ENCODE measurements around the gene CAMK2B. TPM values are rescaled to one million over a fixed set of nuclear protein-coding genes. Genes with fewer than 3 reads are reported as not detected.

CAMK2B gene
- total and polyA plus RNA-seq, 7 experiments from 2014 or later = 0.12 to 0.61 TPM; not detected in 5

GRCh38 chr7:44212018-44212417 is 113.4 kb downstream of the CAMK2B start:
- ATAC-seq (no peak), DNase-seq (no peak)
- Mint-ChIP-seq H3K4me1 (peaks cover 0 to 1% (median 0%) of the 10 kb centered on the region in 7 donors), H3K27ac (no peak overlapping the region), H3K9me3 (no peaks in the 10 kb centered on the region), H3K4me3 (no peak overlapping the region), H3K36me3 (peaks cover 8 to 27% (median 12%) of the 10 kb centered on the region in 5 donors), H3K27me3 (no peaks in the 10 kb centered on the region)
- no peak overlapping the region for H3K4me3 ChIP-seq (ENCODE audit: low read length)
- CTCF ChIA-PET = no interaction called here
- POLR2A ChIA-PET = no interaction called here
- no peaks in the 10 kb centered on the region for H3K9me3 ChIP-seq (ENCODE audit: control insufficient read depth in 2 of 3, low read length in 3 of 3)
- no peak overlapping the region for H3K27ac ChIP-seq (ENCODE audit: low read depth, low read length)
- H3K4me1 ChIP-seq (ENCODE audit: control insufficient read depth in 2 of 2, insufficient read depth in 2 of 2, low read length in 2 of 2) = no peaks in the 10 kb centered on the region
- no peaks in the 10 kb centered on the region for H3K27me3 ChIP-seq (ENCODE audit: control insufficient read depth in 2 of 2, insufficient read depth in 2 of 2, low read length in 2 of 2)
- H3K36me3 ChIP-seq (ENCODE audit: control insufficient read depth in 2 of 3, insufficient read depth in 3 of 3, low read length in 3 of 3) = peaks cover 7 to 68% (median 16%) of the 10 kb centered on the region in 3 experiments
- intact Hi-C loops (cut with micrococcal nuclease) = no loop called here

GRCh38 chr7:44211126-44211675 is 114.2 kb downstream of the CAMK2B start:
- Histone ChIP-seq H3K9me3 (ENCODE audit: control insufficient read depth in 2 of 3, low read length in 3 of 3) (no peaks in the 10 kb centered on the region), H3K4me3 (ENCODE audit: low read length) (no peak overlapping the region), H3K4me1 (ENCODE audit: control insufficient read depth in 2 of 2, insufficient read depth in 2 of 2, low read length in 2 of 2) (no peaks in the 10 kb centered on the region), H3K27ac (ENCODE audit: low read depth, low read length) (no peak overlapping the region), H3K36me3 (ENCODE audit: control insufficient read depth in 2 of 3, insufficient read depth in 3 of 3, low read length in 3 of 3) (peaks cover 12 to 76% (median 22%) of the 10 kb centered on the region in 3 experiments), H3K27me3 (ENCODE audit: control insufficient read depth in 2 of 2, insufficient read depth in 2 of 2, low read length in 2 of 2) (no peaks in the 10 kb centered on the region)
- ATAC-seq = no peak
- POLR2A ChIA-PET = interaction anchor here (1.5 kb wide), 1 partner anchor 10 kb away, joined by 5 read pairs; the partner anchor contains the start of gene YKT6
- intact Hi-C loops (cut with micrococcal nuclease) = no loop called here
- Mint-ChIP-seq H3K27ac (no peak overlapping the region), H3K4me1 (peaks cover 0 to 1% (median 0%) of the 10 kb centered on the region in 7 donors), H3K36me3 (peaks cover 8 to 27% (median 15%) of the 10 kb centered on the region in 5 donors), H3K4me3 (no peak overlapping the region), H3K27me3 (no peaks in the 10 kb centered on the region), H3K9me3 (no peaks in the 10 kb centered on the region)
- CTCF ChIA-PET = no interaction called here
- DNase-seq = no peak

- H3K36me3 Mint-ChIP-seq = peaks cover 8 to 31% (median 18%) of the 10 kb centered on the region in 5 donors
- CTCF ChIA-PET = interaction anchor here (0.6 kb wide), 1 partner anchor 830 kb away, joined by 3 read pairs; no protein-coding TSS in a partner anchor
- H3K9me3 Mint-ChIP-seq = no peaks in the 10 kb centered on the region
- H3K4me3 ChIP-seq (ENCODE audit: low read length) = no peak overlapping the region
- intact Hi-C loops (cut with micrococcal nuclease) = no loop called here
- H3K27me3 ChIP-seq (ENCODE audit: control insufficient read depth in 2 of 2, insufficient read depth in 2 of 2, low read length in 2 of 2) = no peaks in the 10 kb centered on the region
- peak overlapping the region in 1 of 9 donors; percentile 26 for H3K27ac Mint-ChIP-seq
- H3K4me1 Mint-ChIP-seq = peaks cover 0 to 5% (median 1%) of the 10 kb centered on the region in 7 donors
- POLR2A ChIA-PET = interaction anchor here (1.5 kb wide), 1 partner anchor 9 kb away, joined by 5 read pairs; the partner anchor contains the start of gene YKT6
- no peak overlapping the region for H3K27ac ChIP-seq (ENCODE audit: low read depth, low read length)
- H3K36me3 ChIP-seq (ENCODE audit: control insufficient read depth in 2 of 3, insufficient read depth in 3 of 3, low read length in 3 of 3) = peaks cover 15 to 87% (median 24%) of the 10 kb centered on the region in 3 experiments
- H3K9me3 ChIP-seq (ENCODE audit: control insufficient read depth in 2 of 3, low read length in 3 of 3) = no peaks in the 10 kb centered on the region
- DNase-seq = no peak
- no peak overlapping the region for H3K4me3 Mint-ChIP-seq
- no peaks in the 10 kb centered on the region for H3K4me1 ChIP-seq (ENCODE audit: control insufficient read depth in 2 of 2, insufficient read depth in 2 of 2, low read length in 2 of 2)
- ATAC-seq = no peak
- H3K27me3 Mint-ChIP-seq = no peaks in the 10 kb centered on the region
Observed at GRCh38 chr7:44210107-44210506, 115.3 kb downstream of the CAMK2B start.

GRCh38 chr7:44208085-44208484 is 117.3 kb downstream of the CAMK2B start:
- DNase-seq (no peak), ATAC-seq (no peak)
- Mint-ChIP-seq H3K27ac (no peak overlapping the region), H3K4me3 (no peak overlapping the region), H3K36me3 (peaks cover 8 to 44% (median 20%) of the 10 kb centered on the region in 5 donors), H3K9me3 (no peaks in the 10 kb centered on the region), H3K27me3 (no peaks in the 10 kb centered on the region), H3K4me1 (peaks cover 6 to 20% (median 15%) of the 10 kb centered on the region in 7 donors)
- peaks cover 0 to 6% of the 10 kb centered on the region in 2 donors for H3K4me1 ChIP-seq (ENCODE audit: control insufficient read depth in 2 of 2, insufficient read depth in 2 of 2, low read length in 2 of 2)
- no peak overlapping the region for H3K4me3 ChIP-seq (ENCODE audit: low read length)
- H3K27me3 ChIP-seq (ENCODE audit: control insufficient read depth in 2 of 2, insufficient read depth in 2 of 2, low read length in 2 of 2) = no peaks in the 10 kb centered on the region
- CTCF ChIA-PET = no interaction called here
- H3K9me3 ChIP-seq (ENCODE audit: control insufficient read depth in 2 of 3, low read length in 3 of 3) = no peaks in the 10 kb centered on the region
- intact Hi-C loops (cut with micrococcal nuclease) = no loop called here
- H3K36me3 ChIP-seq (ENCODE audit: control insufficient read depth in 2 of 3, insufficient read depth in 3 of 3, low read length in 3 of 3) = peaks cover 15 to 89% (median 24%) of the 10 kb centered on the region in 3 experiments
- POLR2A ChIA-PET = interaction anchor here (0.8 kb wide), 1 partner anchor 127 kb away, joined by 5 read pairs; no protein-coding TSS in a partner anchor
- H3K27ac ChIP-seq (ENCODE audit: low read depth, low read length) = no peak overlapping the region

- no peaks in the 10 kb centered on the region for H3K27me3 ChIP-seq (ENCODE audit: control insufficient read depth in 2 of 2, insufficient read depth in 2 of 2, low read length in 2 of 2)
- peaks cover 21 to 38% (median 32%) of the 10 kb centered on the region in 7 donors for H3K4me1 Mint-ChIP-seq
- H3K36me3 ChIP-seq (ENCODE audit: control insufficient read depth in 2 of 3, insufficient read depth in 3 of 3, low read length in 3 of 3) = peaks cover 12 to 71% (median 23%) of the 10 kb centered on the region in 3 experiments
- ChIA-PET CTCF (interaction anchor here (0.8 kb wide), 1 partner anchor 36 kb away, joined by 3 read pairs; no protein-coding TSS in a partner anchor), POLR2A (interaction anchor here (0.6 kb wide), 1 partner anchor 368 kb away, joined by 3 read pairs; the partner anchor contains the start of gene DDX56)
- H3K36me3 Mint-ChIP-seq = peaks cover 5 to 39% (median 17%) of the 10 kb centered on the region in 5 donors
- H3K9me3 ChIP-seq (ENCODE audit: control insufficient read depth in 2 of 3, low read length in 3 of 3) = no peaks in the 10 kb centered on the region
- no peak overlapping the region for H3K27ac Mint-ChIP-seq
- ATAC-seq (no peak), DNase-seq (no peak)
- H3K9me3 Mint-ChIP-seq = no peaks in the 10 kb centered on the region
- intact Hi-C loops (cut with micrococcal nuclease) = no loop called here
- H3K27ac ChIP-seq (ENCODE audit: low read depth, low read length) = no peak overlapping the region
- H3K4me3 Mint-ChIP-seq = peak overlapping the region in 1 of 10 donors; percentile 45
- H3K4me1 ChIP-seq (ENCODE audit: control insufficient read depth in 2 of 2, insufficient read depth in 2 of 2, low read length in 2 of 2) = peaks cover 15 to 16% of the 10 kb centered on the region in 2 donors
- no peak overlapping the region for H3K4me3 ChIP-seq (ENCODE audit: low read length)
- no peaks in the 10 kb centered on the region for H3K27me3 Mint-ChIP-seq
Observed at GRCh38 chr7:44206008-44206407, 119.4 kb downstream of the CAMK2B start.

GRCh38 chr7:44201813-44202212 is 123.6 kb downstream of the CAMK2B start:
- Histone ChIP-seq H3K4me1 (ENCODE audit: control insufficient read depth in 2 of 2, insufficient read depth in 2 of 2, low read length in 2 of 2) (peaks cover 15 to 16% of the 10 kb centered on the region in 2 donors), H3K9me3 (ENCODE audit: control insufficient read depth in 2 of 3, low read length in 3 of 3) (no peaks in the 10 kb centered on the region), H3K36me3 (ENCODE audit: control insufficient read depth in 2 of 3, insufficient read depth in 3 of 3, low read length in 3 of 3) (peaks cover 7 to 30% (median 8%) of the 10 kb centered on the region in 3 experiments), H3K27ac (ENCODE audit: low read depth, low read length) (peak overlapping the region; percentile 91), H3K4me3 (ENCODE audit: low read length) (peak overlapping the region; percentile 95), H3K27me3 (ENCODE audit: control insufficient read depth in 2 of 2, insufficient read depth in 2 of 2, low read length in 2 of 2) (no peaks in the 10 kb centered on the region)
- ChIA-PET CTCF (interaction anchor here (1.2 to 1.3 kb wide), 2 partner anchors 183 to 364 kb away, joined by 4 read pairs; no protein-coding TSS in a partner anchor), POLR2A (interaction anchor here (0.5 to 2.0 kb wide), 7 partner anchors 9 to 289 kb away, joined by 3 to 12 read pairs (median 3); partner anchors contain the start of genes NUDCD3 and POLD2)
- H3K36me3 Mint-ChIP-seq = peaks cover 0 to 17% (median 11%) of the 10 kb centered on the region in 5 donors
- peaks cover 23 to 38% (median 32%) of the 10 kb centered on the region in 7 donors for H3K4me1 Mint-ChIP-seq
- peaks cover 0 to 2% (median 0%) of the 10 kb centered on the region in 11 donors for H3K9me3 Mint-ChIP-seq
- peak overlapping the region in 8 of 9 donors; percentile 6 to 83 (median 60) for H3K27ac Mint-ChIP-seq
- intact Hi-C loops (cut with micrococcal nuclease) = loop anchor here (1.0 to 5.0 kb wide), 11 partner anchors 55 to 1290 kb away; partner anchors contain the start of genes C7orf25 (in 1 of the 2), MRPS24 (in 1 of the 2), NUDCD3 (in 1 of the 2) and POLD2 (in 1 of the 2)
- DNase-seq (no peak), ATAC-seq (no peak)
- H3K4me3 Mint-ChIP-seq = peak overlapping the region; percentile 81 to 90 (median 85)
- H3K27me3 Mint-ChIP-seq = peaks cover 0 to 7% (median 3%) of the 10 kb centered on the region in 5 donors

All from naive thymus-derived CD4-positive, alpha-beta T cell (primary cell).